SHP77 treated with DMSO at 0.1 percent for 48 hours (cell line): ENCODE data around the gene GIPC1.
"Not testable (repeated sequence)": the region's sequence is repeated elsewhere in the genome, so short reads cannot be mapped to it uniquely, and the experiment has no call there.

ENCODE experiments used
- DNase-seq: peaks from one replicate; lab custom pipeline; 2025; lab: John Stamatoyannopoulos, UW

GIPC1 gene, protein sequence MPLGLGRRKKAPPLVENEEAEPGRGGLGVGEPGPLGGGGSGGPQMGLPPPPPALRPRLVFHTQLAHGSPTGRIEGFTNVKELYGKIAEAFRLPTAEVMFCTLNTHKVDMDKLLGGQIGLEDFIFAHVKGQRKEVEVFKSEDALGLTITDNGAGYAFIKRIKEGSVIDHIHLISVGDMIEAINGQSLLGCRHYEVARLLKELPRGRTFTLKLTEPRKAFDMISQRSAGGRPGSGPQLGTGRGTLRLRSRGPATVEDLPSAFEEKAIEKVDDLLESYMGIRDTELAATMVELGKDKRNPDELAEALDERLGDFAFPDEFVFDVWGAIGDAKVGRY

DNA sequence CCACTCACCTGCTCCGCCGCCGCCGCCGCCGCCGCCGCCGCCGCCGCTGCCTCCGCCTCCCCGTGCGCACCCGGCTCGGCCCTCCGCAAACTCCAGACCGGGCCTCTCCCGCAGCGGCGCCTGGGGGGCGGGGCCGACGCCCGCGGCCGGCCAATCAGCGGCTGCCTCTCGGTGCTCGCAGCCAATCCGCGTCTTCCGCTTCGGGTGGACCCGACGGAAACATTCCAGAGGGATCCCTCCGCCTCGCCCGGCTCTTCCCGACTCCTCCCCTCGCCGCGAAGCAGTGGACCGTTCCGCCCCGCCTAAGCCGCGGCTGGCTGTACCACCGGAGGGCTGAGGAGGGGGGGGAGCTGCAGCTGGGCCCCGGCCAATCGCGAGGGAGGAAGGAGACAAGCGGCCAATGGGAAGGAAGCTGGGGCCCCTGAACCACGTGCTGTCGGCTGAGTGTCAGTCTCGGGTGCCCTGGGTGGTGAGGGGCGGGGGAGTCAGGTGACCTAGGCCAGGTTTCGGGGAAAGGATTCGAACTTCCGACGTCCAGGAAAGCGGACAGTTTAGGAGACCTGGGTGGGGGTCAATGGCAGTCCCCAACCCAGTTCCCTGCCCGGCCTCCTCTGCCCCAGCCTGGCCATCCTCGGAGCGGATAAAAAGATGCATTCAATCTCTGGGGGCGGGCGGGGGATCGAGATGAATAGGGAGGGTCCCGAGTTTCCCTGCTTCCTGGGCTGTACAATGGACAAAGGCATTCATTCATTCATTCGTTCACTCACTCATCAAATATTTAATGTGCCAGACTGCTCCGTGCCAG lies at the start of gene GIPC1:
Gene GIPC1 (minus strand): TSS at position 99 of the 805 bp plus-strand sequence. CDS start 13,151 bp downstream, outside the sequence.
- DNase-seq: peak; percentile 91

DNA sequence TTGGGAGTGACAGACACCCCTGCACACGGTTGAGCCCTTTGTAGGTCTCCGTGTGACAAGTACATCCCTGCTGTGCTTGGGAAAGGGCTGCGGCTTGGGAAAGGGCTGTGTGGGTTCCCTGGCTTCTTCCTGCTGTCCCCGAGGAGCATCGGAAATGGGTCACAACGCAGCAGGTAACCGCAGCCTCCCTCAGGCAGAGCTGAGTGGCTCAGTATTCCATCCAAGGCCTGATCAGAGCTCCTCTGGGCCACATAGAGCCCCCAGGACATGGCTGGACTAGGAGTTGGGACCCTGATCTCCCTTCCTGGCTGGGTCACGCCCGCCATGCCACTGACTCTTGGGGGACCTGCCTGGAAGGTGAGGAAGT lies 49.8 kb upstream of the GIPC1 start:
- DNase-seq: no peak

DNA sequence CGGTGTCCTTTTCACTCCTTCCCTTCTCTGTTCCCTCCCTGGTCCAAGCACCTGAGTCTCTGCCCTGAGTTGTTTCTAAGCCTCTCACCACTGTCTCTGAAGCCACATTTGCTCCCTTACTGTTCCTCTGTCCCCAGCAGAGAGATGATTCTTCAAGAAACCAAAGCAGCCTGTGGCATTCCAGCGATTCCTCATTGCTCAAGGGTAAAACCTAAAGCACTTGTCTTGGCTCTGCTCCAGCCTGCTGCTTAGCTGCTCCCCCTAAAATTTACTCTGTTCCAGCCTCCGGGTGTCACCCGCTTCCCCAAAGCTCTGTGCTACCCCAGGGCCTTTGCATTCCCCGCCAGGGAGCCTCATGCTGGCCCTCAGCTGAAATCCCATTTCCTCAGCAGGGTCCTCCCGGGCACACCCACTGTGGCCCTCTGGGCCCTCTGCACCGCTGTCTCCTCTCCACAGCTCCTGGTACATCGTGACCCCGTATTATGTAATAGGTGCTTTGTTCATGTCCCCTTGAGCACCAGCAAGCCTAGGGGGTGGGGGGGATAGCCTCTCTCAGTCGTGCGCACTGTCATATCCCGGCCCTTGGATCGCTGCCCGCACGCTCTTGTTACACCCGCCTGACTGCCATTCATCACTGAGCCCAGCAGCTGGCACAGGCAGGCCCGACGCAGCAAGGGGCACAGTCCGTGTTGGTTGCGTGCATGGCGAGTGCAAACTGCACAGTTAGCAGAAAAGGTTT lies 49.2 kb upstream of the GIPC1 start:
- DNase-seq: peak; percentile 78

DNA sequence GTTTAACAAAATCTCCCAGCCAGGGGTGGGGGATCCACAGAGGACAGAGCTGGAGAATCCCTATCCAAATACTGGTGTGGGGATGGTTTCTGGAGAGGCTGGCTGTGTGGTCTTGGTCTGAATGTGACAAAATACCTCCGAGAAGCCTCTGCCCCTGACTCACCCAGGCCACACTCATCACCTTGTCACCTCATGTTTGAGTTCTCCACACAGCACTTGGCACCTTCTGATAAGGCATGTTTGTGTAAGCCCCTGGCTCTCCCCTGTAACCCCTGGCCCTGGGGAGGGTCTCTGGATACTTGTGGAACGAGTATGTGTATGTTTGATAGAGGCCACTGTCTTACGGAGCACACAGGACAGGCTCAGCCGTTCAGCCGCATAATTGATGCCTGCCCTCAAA lies 48.1 kb upstream of the GIPC1 start:
- DNase-seq: no peak

DNA sequence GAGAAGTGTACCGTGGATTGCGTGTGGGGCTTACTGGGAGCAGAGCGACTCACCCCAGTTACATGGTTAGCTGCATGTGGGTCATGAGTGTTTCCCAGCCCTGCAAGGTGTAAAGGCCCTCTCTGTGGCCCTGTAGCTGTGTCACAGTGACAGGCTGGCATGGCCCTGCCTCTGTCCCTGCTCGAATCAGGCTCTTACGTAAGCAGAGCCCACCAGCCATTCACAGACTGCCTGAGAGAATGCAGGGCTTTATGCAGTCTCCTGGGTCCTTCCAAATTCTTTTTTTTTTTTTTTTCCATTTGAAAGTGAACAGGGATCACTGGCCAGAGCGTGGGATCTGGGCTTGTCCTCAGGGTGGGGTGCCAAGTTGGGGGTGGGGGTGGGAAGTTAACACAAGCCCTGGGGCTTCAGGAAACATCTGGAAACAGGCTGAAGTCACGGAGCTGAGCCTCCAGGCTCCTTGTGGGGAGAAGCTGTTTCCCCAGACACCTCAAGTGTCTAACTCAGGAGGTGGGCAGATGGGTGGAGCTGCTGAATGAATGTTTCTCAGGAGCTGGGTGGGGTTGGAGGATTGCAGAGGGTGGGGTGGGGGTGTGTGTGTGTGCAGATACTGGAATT lies 46.9 kb upstream of the GIPC1 start:
- DNase-seq: no peak

DNA sequence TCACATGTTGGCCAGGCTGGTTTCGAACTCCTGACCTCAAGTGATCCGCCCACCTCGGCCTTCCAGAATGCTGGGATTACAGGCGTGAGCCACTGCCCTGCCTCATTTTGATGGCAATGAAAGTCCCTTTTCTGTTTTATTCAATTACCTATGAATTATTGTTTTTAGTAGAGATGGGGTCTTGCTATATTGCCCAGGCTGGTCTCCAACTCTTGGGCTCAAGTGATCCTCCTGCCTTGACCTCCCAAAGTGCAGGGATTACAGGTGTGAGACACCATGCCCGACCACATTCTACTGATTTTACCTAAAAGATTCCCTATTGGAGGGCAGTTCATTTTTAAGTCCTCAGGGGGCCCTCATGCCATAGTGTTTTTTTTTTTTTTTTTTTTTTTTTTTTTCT lies 46.1 kb upstream of the GIPC1 start:
- DNase-seq: not testable (repeated sequence)

DNA sequence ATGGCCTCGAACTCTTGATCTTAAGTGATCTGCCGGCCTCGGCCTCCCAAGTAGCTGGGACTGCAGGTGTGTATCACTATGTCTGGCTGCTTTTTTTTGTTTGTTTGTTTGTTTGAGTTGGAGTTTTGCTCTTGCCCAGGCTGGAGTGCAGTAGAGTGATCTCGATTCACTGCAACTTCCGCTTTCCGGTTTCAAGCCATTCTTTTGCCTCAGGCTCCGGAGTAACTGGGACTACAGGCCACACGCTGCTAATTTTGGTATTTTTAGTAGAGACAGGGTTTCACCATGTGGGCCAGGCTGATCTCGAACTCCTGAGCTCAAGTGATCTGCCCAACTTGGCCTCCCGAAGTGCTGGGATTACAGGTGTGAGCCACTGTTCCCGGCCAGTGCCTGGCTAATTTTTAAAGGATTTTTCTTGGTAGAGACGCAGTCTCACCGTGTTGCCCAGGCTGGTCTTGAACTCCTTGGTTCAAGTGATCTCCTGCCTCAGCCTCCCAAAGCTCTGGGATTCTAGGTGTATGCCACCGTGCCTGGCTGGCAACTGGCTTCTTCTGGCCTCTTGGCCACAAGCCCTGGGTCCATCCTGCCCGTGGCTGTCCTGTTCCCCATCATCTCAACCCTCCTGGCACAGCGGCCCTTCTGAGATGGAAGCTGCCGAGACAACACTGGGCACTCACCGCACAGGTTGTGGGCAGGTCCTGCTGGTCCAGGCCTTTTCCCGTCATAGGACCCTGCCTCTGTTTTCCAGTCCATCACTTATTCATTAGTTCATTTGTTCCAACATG lies 45.0 kb upstream of the GIPC1 start:
- no peak for DNase-seq

DNA sequence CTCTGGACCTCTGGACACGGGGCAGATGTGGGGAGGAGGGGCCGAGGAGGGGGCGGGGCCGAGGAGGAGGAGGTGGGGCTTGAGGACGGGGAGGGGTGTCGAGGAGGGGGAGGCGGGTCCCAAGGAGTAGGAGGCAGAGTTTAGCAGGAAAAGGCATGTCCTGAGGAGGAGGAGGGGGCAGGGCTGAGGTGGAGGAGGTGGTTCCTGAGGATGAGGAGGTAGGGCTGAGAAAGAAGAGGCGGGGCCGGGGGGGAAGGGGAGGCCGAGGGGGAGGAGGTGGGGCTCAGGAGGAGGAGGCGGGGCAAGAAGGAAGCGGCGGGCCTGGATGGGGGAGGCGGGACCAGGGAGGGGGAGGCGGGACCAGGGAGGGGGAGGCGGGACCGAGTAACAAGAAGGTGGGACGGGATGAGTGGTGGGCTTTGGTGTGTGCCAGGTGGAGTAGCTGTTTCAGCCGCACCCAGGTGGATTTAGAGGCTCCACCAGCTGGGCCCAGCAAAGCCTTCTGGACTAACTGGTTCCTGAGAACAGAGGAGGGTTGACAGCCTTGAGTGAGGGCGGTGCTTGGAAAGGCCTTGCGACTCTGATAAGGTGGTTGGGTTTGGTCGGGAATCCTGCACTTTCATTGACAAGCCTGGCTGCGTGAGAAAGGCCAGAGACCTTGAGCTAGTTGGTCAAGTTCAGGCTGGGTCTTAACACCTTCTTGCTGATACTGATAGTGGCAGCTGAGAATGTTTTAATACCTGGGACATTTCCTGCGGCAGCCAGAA lies 41.2 kb upstream of the GIPC1 start:
- DNase-seq: no peak

DNA sequence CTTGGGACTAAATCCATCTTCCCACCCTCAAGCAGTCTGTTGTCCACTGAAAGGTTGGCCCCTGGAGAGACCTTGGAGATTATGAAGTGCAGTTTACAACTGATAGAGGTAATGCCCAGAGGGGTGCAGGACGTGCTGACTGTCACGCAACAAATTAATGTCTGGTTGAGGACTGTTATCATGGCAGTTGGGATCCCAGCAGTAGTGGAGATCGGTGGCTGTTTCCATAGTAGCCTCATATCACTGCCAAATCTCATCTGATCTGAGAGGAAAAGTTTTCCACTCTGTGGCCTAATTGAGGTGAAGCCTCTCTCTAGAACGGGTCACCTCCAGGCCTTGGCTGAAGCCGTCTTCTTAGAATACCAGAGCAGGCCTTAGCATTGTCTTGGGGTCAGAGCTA lies 37.5 kb upstream of the GIPC1 start:
- no peak for DNase-seq

DNA sequence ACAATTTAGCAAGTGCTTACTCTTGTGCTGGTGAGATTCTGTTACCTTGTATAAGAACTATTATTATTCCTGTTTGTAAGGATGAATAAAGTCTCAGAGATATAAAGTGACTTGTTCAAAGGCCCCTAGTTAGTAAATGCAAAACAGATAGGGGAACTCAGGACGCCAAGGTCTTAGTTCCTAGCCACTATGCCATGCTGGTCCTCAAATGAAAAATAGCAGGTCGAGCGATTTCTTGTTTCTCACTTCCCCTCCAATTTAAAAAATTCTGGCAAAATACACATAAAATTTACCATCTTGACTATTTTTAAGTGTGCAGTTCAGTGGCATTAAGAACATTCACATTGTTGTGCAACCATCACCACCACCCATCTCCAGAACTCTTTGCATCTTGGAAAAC lies 34.6 kb upstream of the GIPC1 start:
- no peak for DNase-seq

DNA sequence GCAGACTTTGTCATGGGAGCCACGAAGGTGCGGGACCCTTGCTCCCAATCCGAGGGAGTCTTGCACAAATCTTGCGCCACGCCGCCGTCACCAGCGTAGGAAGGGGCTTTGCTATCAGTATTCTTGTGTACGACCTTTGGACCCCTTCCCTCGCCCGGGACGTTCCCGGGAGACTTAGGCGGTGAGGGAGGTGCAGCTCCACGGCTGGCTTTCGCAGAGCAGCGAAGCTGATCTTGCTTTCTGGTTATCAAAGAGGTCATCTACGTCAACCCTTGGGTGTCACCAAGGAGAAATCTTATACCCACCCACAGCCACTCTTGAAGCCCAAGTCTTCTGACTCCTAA lies 34.0 kb upstream of the GIPC1 start:
- DNase-seq: no peak

DNA sequence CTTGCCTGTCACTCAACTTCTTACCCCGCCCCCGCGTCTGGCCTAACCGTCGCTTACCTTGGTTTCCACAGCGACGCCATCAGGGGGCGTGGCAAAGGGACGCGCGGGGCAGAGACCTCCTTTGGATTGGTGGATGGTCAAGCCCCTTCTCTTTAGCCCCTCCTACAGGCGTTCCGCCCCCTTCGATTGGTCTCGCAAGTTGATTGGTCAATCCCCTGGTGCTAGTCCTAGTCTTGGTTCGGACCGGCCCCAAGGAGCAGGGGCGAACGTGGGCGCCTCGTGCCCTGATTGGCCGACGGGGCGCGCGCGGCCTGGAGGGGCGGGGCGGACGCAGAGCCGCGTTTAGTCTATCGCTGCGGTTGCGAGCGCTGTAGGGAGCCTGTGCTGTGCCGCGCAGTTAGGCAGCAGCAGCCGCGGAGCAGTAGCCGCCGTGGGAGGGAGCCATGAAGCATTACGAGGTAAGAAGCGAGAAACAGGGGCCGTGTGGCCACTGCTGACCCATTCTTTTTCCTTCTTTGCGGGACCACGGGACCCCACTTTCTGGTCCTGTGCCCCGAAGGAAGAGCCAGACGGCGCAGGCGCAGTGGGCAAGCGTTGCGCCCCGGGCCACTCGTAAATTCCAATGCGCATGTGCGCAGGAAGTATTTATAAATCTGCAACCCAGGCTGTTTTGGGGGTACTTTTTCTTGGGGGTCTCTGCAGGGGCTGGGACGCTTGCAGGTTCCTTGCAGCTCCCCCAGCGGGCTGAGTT lies 33.5 kb upstream of the GIPC1 start, which contains the start of gene TECR:
Gene TECR (plus strand): TSS at position 341 of the 751 bp plus-strand sequence. CDS start 103 bp downstream, at position 444.
- peak; percentile 98 for DNase-seq

DNA sequence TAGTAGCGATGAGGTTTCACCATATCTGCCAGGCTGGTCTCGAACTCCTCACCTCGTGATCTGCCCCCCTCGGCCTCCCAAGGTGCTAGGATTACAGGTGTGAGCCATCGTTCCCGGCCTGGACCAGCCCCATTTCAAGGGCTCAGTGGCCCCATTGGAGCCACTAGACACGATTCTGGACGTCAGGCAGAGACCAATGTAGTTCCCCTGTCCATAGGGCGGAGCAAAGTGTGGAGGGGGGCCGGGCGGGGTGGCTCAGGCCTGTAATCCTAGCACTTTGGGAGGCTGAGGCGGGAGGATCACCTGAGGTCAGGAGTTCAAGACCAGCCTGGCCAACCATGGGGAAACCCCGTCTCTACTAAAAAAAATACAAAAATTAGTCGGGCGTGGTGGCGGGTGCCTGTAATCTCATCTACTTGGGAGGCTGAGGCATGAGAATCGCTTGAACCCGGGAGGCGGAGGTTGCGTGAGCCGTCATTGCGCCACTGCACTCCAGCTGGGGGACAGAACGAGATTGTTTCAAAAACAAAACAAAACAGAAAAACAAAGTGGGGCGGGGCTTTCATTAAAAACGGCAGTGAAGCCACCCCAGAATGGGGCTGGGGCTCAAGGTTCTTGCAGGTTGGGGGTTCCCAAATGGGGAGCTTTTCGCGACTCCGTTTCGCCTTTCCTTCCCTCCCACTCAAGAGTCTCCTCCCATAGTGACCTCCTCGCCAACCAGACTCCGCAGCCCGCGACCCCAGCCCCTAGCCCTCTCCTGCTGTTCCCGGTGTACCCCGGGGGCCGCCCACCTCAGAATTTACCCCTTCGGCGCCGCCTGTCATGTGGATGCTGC lies 32.7 kb upstream of the GIPC1 start:
- no peak for DNase-seq

DNA sequence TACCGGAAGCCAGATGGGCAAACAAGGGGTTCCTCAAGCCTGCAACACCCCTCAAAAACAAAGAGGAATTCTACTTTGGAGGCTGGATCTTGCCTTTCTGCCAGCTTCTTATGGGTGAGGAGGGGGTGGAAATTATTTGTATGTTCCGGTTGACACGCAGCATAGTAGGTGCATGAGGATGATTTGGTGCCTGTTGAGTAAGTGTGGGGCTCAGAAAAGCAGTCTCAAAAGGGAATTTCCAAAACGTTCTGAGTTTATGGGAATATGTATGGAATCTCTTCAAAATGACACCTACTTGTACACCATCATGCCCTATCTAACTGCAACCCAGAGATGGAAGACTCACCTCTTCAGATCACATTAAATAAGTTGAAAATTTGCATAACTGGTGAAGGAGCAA lies 30.5 kb upstream of the GIPC1 start:
- DNase-seq: no peak

DNA sequence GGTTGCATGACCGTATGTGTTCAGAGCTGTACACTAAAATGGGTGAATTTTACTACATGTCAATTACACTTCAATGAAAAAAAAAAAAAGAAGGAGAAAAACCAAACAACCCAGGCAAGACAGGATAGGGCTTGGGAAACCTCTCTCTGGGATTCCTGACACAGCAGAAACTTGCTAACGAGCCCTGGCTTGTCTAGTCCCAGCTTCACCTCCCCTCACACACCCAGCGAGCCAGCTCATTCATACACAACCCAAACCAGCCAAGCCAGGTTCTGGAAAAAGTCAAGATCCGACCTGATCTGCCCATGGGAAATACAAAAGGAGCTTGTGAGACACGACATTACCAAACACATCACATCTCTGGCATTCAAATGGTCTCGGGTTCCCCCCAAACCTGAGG lies 29.8 kb upstream of the GIPC1 start:
- DNase-seq: no peak

DNA sequence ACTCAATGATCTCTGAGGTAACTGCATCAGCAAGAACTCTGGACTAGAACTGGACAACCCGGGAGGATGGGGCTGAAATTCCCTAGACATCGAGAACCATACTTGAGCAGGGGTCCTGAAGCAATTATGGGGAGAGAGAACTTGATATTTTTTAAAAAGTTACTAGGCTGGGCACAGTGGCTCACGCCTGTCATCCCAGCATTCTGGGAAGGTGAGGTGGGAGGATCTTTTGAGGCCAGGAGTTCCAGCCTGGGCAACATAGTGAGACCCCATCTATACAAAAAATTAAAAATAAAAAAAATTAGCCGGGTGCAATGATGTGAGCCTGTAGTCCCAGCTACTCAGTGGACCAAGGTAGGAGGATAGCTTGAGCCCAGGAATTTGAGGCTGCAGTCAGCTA lies 24.6 kb upstream of the GIPC1 start:
- DNase-seq: no peak

DNA sequence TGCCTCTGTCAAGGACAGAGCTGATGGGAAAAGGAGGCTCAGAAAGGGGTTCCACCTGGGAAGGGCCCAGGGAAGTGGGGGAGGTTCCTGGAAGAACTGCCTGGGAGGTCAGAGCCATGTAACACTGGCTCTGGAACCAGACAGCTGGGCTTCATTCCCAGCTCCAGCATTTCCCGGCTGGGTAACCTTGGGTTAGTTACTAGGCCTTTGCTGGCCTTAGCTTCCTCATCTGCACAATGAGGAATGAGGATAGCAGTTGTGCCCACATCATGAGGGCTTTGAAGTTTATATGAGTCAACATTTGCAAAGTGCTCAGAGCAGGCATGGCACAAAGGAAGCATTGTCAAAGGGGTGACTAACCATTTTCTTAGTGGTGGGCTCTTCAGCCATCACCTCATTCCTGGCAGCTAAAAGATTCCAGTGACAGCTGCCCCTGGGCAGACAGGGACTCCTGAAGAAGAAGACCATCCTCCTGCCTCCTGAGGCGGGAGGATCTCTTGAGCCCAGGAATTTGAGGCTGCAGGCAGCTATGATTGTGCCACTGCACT lies 24.0 kb upstream of the GIPC1 start:
- DNase-seq: no peak

DNA sequence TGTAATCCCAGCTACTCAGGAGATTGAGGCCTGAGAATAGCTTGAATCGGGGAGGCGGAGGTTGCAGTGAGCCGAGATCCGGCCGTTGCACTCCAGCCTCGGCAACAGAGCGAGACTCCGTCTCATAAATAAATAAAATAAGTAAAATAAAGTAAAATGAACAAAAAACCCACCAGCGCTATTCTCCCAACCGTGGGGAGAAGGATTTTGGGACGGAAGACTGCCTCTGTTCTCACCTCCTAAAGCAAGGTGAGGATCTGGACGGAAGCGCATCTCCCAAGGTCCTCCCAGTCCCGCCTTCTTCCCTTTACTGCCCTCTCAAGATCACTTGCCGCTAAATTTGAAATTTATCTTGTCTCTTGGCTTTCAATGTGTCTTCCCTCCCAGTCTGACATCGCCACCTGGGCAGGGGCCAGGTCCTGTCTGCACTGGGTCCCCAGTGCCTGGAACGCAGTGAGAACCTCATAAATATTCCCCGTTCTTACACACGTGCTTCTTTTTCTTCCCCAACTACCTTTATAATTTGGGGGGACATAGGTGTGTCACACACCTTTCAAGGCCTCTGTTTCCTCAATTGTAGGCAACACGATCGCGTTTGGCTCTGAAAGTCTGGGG lies 23.4 kb upstream of the GIPC1 start:
- DNase-seq: no peak
